Mucosa of descending colon (tissue), 3 donors: ENCODE measurements around the gene MCC. TPM values are rescaled to one million over a fixed set of nuclear protein-coding genes. Genes with fewer than 3 reads are reported as not detected.

ENCODE experiments used
- ATAC-seq: fragments of 200-7000 bp; cut with Tn5 transposase; one replicate; pipeline ENCODE4 v1.9.1; 2020; ENCODE audit warnings: mild to moderate bottlenecking, moderate library complexity
- DNase-seq, 3 donors: peaks; one replicate each; pipeline ENCODE4 v3.0.0-alpha.2; 2020
- H3K36me3 ChIP-seq: fragments of 200-600 bp; one replicate; pipeline ENCODE4 v1.8.0; 2021; ENCODE audit warnings: low read depth, mild to moderate bottlenecking
- H3K4me1 ChIP-seq: fragments of 200-600 bp; one replicate; pipeline ENCODE4 v1.8.0; 2021; ENCODE audit warnings: low read depth, mild to moderate bottlenecking
- H3K4me3 ChIP-seq: fragments of 200-600 bp; one replicate; pipeline ENCODE4 v1.8.0; 2021; ENCODE audit warnings: mild to moderate bottlenecking
- H3K9me3 ChIP-seq: fragments of 200-600 bp; one replicate; pipeline ENCODE4 v1.8.0; 2021; ENCODE audit warnings: mild to moderate bottlenecking
- CTCF ChIP-seq: fragments of 200-600 bp; IDR thresholded peaks from one replicate; pipeline ENCODE4 v1.8.0; 2022; ENCODE audit warnings: antibody characterized with exemption, mild to moderate bottlenecking
- intact Hi-C, 2 donors: fragments of 100-400 bp; cut with DNase I in 1 of 2; cut with micrococcal nuclease in 1 of 2; formaldehyde crosslinking; loops; one replicate each; pipeline versions ENCODE4 v1.11.0 to v1.11.1; 2022; cut with DNase I, micrococcal nuclease
- total RNA-seq, 3 donors: library from RNA; stranded (reverse); fragmentation: NEBNext Ultra II Directional in 2 of 3; extraction: Animal tissue kit (Norgen Biotek cat#: 25700) in 2 of 3; gene quantifications; one replicate each; pipeline versions ENCODE4 v1.2.1 to v1.2.4, GENCODE V29; 2021 to 2023
- donor health status: DM: no; HTN: no; CAD: no; lungs with moderate emphysema.
- donor health status: DM: no; HTN: no; CAD: no.
- donor health status: DM: no; HTN: yes; CAD: no.

Gene MCC
- total RNA-seq, 3 donors from 2014 or later, result 1.5 to 7.4 (median 4.4) TPM

GRCh38 chr5:113166261-113166660, 322.0 kb downstream of the MCC start:
- DNase-seq (no peak), ATAC-seq (no peak)
- no peaks in the 10 kb centered on the region for H3K36me3 ChIP-seq
- TF ChIP-seq CTCF, result no peak
- H3K9me3 ChIP-seq, result no peaks in the 10 kb centered on the region
- no peak overlapping the region for H3K4me3 ChIP-seq
- H3K4me1 ChIP-seq, result no peaks in the 10 kb centered on the region
- intact Hi-C loops, result no loop called here

- Histone ChIP-seq H3K4me3 (no peak overlapping the region), H3K9me3 (no peaks in the 10 kb centered on the region), H3K36me3 (no peaks in the 10 kb centered on the region), H3K4me1 (no peaks in the 10 kb centered on the region)
- TF ChIP-seq CTCF, result no peak
- intact Hi-C loops, result no loop called here
- DNase-seq, result no peak
- ATAC-seq, result no peak
Measured at GRCh38 chr5:113164021-113164420, 324.2 kb downstream of the MCC start.

- no peak for TF ChIP-seq CTCF
- DNase-seq (no peak), ATAC-seq (no peak)
- intact Hi-C loops, result no loop called here
- Histone ChIP-seq H3K4me1 (no peaks in the 10 kb centered on the region), H3K36me3 (no peaks in the 10 kb centered on the region), H3K9me3 (no peaks in the 10 kb centered on the region), H3K4me3 (no peak overlapping the region)
Measured at GRCh38 chr5:113163328-113163727, 324.9 kb downstream of the MCC start.

- no peaks in the 10 kb centered on the region for H3K9me3 ChIP-seq
- no peak for ATAC-seq
- no peaks in the 10 kb centered on the region for H3K36me3 ChIP-seq
- H3K4me1 ChIP-seq, result no peaks in the 10 kb centered on the region
- DNase-seq, result no peak
- no peak for TF ChIP-seq CTCF
- H3K4me3 ChIP-seq, result no peak overlapping the region
- intact Hi-C loops, result no loop called here
Measured at GRCh38 chr5:113162770-113163169, 325.5 kb downstream of the MCC start.

- TF ChIP-seq CTCF, result no peak
Measured at GRCh38 chr5:113162208-113162607, 326.0 kb downstream of the MCC start.

GRCh38 chr5:113161806-113162205, 326.4 kb downstream of the MCC start:
- no peaks in the 10 kb centered on the region for H3K4me1 ChIP-seq
- no peak for ATAC-seq
- intact Hi-C loops, result no loop called here
- no peak for TF ChIP-seq CTCF
- no peak overlapping the region for H3K4me3 ChIP-seq
- no peaks in the 10 kb centered on the region for H3K9me3 ChIP-seq
- no peaks in the 10 kb centered on the region for H3K36me3 ChIP-seq
- no peak for DNase-seq

More at GRCh38 chr5:113162208-113162607, 326.0 kb downstream of the MCC start:
- no peaks in the 10 kb centered on the region for H3K36me3 ChIP-seq
- ATAC-seq (no peak), DNase-seq (no peak)
- H3K4me3 ChIP-seq, result no peak overlapping the region
- intact Hi-C loops, result no loop called here
- H3K9me3 ChIP-seq, result no peaks in the 10 kb centered on the region
- H3K4me1 ChIP-seq, result no peaks in the 10 kb centered on the region
